B cell (primary cell): ENCODE measurements around the gene LIMCH1.

Experiments
- CTCF ChIP-seq: fragments of 200-600 bp; IDR thresholded peaks from one replicate; pipeline ENCODE4 v1.8.0; 2022; ENCODE audit warnings: antibody characterized with exemption, mild to moderate bottlenecking
- EZH2 ChIP-seq: IDR thresholded peaks from 2 replicates; pipeline ENCODE4 v1.6.1; 2012; ENCODE audit warnings: borderline replicate concordance, low read depth, mild to moderate bottlenecking, moderate library complexity, low read length; ENCODE audit not compliant: insufficient read depth, poor library complexity, severe bottlenecking

- no peak for TF ChIP-seq EZH2
- TF ChIP-seq CTCF, result no peak
These were observed 33.5 kb downstream of the LIMCH1 start for GRCh38 chr4:41571422-41571821.
